AG09309 (cell line): ENCODE measurements around the gene VWDE.
A peak's percentile ranks its signal among the peaks of the same experiment; 100 is the strongest.
"Not testable (repeated sequence)": the region's sequence is repeated elsewhere in the genome, so short reads cannot be mapped to it uniquely, and the experiment has no call there.

Experiments
- DNase-seq: peaks from one replicate; pipeline ENCODE4 v3.0.0-alpha.2; 2010; ENCODE audit warnings: low read depth
- H3K4me3 ChIP-seq: 2 replicates; pipeline ENCODE4 v1.5.1; 2011; ENCODE audit warnings: mild to moderate bottlenecking, low read depth, low read length, moderate library complexity; ENCODE audit not compliant: control insufficient read depth
- CTCF ChIP-seq: IDR thresholded peaks from 2 replicates; pipeline ENCODE4 v1.5.1; 2011; ENCODE audit warnings: mild to moderate bottlenecking, low read depth, low read length, inconsistent platforms; ENCODE audit not compliant: insufficient read depth, control insufficient read depth; ENCODE audit errors: missing control alignments

The VWDE gene

GRCh38 chr7:12403287-12404181 lies at the start of gene VWDE:
Gene VWDE (minus strand): TSS chr7:12403865. CDS start chr7:12403716, 149 bp downstream.
- peak within 1 kb of the TSS; percentile 34 for H3K4me3 ChIP-seq
- no peak for DNase-seq
- no peak for TF ChIP-seq CTCF

DNA sequence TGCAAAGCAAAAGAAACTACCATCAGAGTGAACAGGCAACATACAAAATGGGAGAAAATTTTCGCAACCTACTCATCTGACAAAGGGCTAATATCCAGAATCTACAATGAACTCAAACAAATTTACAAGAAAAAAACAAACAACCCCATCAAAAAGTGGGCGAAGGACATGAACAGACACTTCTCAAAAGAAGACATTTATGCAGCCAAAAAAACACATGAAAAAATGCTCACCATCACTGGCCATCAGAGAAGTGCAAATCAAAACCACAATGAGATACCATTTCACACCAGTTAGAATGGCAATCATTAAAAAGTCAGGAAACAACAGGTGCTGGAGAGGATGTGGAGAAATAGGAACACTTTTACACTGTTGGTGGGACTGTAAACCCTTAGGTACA lies 49.5 kb upstream of the VWDE start:
- DNase-seq, H3K4me3 ChIP-seq: not testable (repeated sequence)

DNA sequence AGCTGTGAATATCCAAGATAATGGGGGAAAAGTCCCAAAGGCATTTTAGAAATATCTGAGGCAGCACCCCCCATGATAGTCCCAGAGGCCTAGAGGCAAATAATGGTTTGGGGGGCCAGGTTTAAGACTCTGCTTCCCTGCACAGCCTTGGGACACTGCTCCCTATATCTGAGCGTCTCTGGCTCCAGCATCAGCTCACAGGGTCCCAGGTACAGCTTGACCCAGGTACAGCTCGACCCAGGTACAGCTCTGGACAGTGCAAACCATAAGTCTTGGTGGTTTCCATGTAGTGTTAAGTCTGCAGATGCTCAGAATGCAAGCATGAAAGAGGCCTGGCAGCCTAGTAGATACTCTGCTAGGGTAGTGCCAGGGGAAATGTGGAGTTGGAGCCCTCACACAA lies 47.0 kb upstream of the VWDE start:
- no peak overlapping the region for H3K4me3 ChIP-seq
- TF ChIP-seq CTCF, result no peak
- no peak for DNase-seq

GRCh38 chr7:12444785-12445184 lies 41.1 kb upstream of the VWDE start:
- DNase-seq, result no peak
- no peak for TF ChIP-seq CTCF
- no peak overlapping the region for H3K4me3 ChIP-seq

GRCh38 chr7:12440229-12440628 lies 36.6 kb upstream of the VWDE start:
- DNase-seq, result no peak
- no peak for TF ChIP-seq CTCF
- H3K4me3 ChIP-seq, result no peak overlapping the region

DNA sequence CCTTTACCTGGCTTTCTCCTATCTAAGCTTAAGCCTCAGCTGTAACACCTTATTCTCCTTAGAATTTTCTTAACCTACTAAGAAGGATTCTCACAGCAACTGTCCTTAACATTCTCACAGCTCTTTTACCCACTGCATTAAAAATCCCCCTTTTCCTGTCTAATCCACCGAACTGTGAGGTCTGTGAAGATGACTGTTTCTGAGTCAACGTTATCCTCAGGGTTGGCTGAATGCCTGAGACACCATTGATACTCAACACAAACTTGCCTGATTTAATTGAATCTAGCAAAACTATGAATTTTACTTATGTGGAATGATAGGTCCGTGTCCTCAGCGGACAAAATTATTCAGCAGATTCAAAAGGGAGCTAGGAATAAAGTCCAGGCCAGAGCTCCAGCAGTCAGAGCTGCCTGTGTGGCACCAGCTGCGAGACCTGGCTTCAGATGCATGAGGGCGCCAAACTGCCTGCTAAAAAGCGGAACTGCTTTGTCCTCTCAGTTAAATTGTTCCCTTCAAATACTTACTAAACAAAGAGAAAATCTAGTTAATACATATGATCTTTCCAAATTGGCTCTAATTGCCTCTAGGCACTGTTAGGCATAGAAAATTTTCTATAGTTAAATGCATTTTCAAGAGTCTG lies 33.4 kb upstream of the VWDE start:
- H3K4me3 ChIP-seq, result no peak overlapping the region
- peak; percentile 9 for TF ChIP-seq CTCF
- no peak for DNase-seq

DNA sequence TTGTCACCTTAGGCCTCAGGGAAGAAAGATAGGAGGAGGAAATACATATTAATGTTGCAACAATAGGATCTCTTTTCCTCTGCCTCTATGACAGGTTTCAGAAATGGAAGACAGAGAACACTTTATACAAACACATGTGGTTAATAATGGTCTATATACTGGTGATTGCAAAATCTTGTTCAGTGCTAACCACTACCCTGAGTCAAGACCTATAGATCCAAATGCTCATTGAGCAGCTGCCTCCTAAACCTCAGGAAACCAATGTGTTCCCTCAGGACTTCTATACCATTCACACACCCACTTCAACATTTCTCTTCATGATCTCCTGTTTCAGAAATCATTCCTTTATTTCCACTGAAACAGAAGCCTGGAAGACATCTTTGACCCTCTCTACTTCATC lies 32.5 kb upstream of the VWDE start:
- H3K4me3 ChIP-seq, result no peak overlapping the region
- no peak for DNase-seq
- TF ChIP-seq CTCF, result no peak
